ENCODE results near the gene NPAP1.

Gene NPAP1

GRCh38 chr15:24718289-24719082, 42.9 kb downstream of the NPAP1 start:
- TF ChIP-seq BHLHE40 (IDR thresholded peaks at IDR 0.05; ENCODE audit: borderline replicate concordance) (no peak), SP1 (IDR thresholded peaks at IDR 0.05) (no peak), FOXK2 (IDR thresholded peaks at IDR 0.05) (no peak), PKNOX1 (IDR thresholded peaks at IDR 0.05) (no peak), SUZ12 (IDR thresholded peaks at IDR 0.05) (no peak), HDGF (IDR thresholded peaks at IDR 0.05; ENCODE audit: borderline replicate concordance) (no peak), ARNT (IDR thresholded peaks at IDR 0.05) (no peak), ELF4 (IDR thresholded peaks at IDR 0.05) (no peak)
- CTCF ChIA-PET, result no interaction called here
- DNase-seq (ENCODE audit: extremely low spot score), result no peak
- POLR2A ChIA-PET, result no interaction called here

- ChIA-PET CTCF (no interaction called here), POLR2A (no interaction called here)
- DNase-seq (ENCODE audit: extremely low spot score), result no peak
- TF ChIP-seq LEF1 (IDR thresholded peaks at IDR 0.05; ENCODE audit: borderline replicate concordance), result no peak
- no peak for TF ChIP-seq BHLHE40 (IDR thresholded peaks at IDR 0.05; ENCODE audit: borderline replicate concordance)
- no peak for TF ChIP-seq FOXA1 (IDR thresholded peaks at IDR 0.05)
- TF ChIP-seq FOXM1 (IDR thresholded peaks at IDR 0.05; ENCODE audit: borderline replicate concordance), result no peak
Measured at GRCh38 chr15:24729760-24730159, 54.2 kb downstream of the NPAP1 start.

Data from HEK293T (cell line).